Measurements from ENCODE around the gene RPL35. TPM values are rescaled to one million over a fixed set of nuclear protein-coding genes. Genes with fewer than 3 reads are reported as not detected.

The RPL35 gene
- total RNA-seq, 2 donors from 2014 or later, result 814 to 826 TPM

GRCh38 chr9:124808246-124808956, 53.4 kb downstream of the RPL35 start:
- ATAC-seq (no peak), DNase-seq (peak; percentile 9)
- intact Hi-C loops (cut with DNase I), result no loop called here

Other genes starting within 250 kb of the RPL35 start
- 1 to 10 TPM; 1.2 to 1.3 TPM for gene NR6A1, start 90.6 kb downstream of the RPL35 start, total RNA-seq
- gene OLFML2A, start 84.8 kb downstream of the RPL35 start, total RNA-seq, result 10 to 100 TPM; 19.4 to 24.6 TPM
- gene WDR38, start 8.5 kb downstream of the RPL35 start, total RNA-seq, result not detected
- 10 to 100 TPM; 31.3 to 41.6 TPM for gene ARPC5L, start 173 bp upstream of the RPL35 start, total RNA-seq
- gene GOLGA1, start 79.1 kb upstream of the RPL35 start, total RNA-seq, result 10 to 100 TPM; 17.8 to 18.9 TPM

All from left cardiac atrium (tissue), 4 donors.